ENCODE data around the gene ZBTB16.

DNA sequence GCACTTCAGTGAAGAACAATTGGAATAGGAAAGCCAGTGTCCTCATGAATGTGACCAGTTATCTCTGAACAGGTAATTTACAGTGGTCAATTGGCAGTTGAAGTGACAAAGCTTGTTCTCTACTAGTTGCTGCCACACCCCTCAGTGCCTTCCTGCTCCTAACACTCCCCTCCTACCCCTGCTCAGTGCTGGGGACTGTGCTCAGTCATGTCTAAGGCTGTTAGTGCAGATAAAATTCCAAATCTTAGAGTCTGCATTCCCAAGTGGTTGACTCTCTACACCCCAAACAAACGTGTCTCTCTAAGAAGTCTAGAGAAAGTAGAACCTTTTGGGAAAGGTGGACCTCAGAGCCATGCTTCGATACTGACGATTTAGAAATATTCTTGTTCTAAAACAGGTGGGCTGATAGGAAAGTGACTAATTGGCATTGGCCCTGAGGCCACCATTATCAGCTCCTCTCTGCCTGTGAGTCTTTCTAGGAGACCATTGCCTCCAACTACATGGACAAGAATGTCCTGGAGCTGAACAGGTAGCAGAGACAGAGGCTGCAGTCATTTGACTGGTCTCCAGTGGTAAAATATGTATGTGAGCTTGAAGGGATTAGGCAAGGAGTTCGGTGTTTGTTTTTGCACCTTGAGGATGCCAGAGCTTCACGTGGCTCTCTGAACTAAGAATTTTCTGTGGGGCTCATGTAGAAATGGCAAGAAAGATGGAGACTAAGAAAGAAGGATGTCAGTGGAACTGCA lies 214.6 kb downstream of the ZBTB16 start:
- TF ChIP-seq FOXM1 (IDR thresholded peaks at IDR 0.05; ENCODE audit: borderline replicate concordance) (no peak), ARNT (IDR thresholded peaks at IDR 0.05) (no peak), SP1 (IDR thresholded peaks at IDR 0.05) (no peak), CTBP1 (IDR thresholded peaks at IDR 0.05; ENCODE audit: borderline replicate concordance) (no peak), L3MBTL2 (conservative IDR thresholded peaks at IDR 0.05) (no peak)

Measured in HEK293T (cell line).